SU-DHL-6 (cell line): ENCODE data around the gene DLG3.

Source experiments
- H2AFZ ChIP-seq: fragments of 200-600 bp; sonication (generic); 2 replicates; pipeline ENCODE4 v1.6.1; 2014; ENCODE audit warnings: low read depth, mild to moderate bottlenecking, moderate library complexity, mixed read lengths, antibody characterized with exemption, low read length; ENCODE audit not compliant: severe bottlenecking
- H3F3A ChIP-seq: fragments of 200-600 bp; shearing (Covaris generic); 2 replicates; pipeline ENCODE4 v1.6.0; 2016; ENCODE audit warnings: antibody characterized with exemption, mild to moderate bottlenecking; ENCODE audit not compliant: insufficient read depth
- H3K27ac ChIP-seq: fragments of 200-600 bp; sonication (generic); 2 replicates; pipeline ENCODE4 v1.5.1; 2016; ENCODE audit warnings: low read depth, mild to moderate bottlenecking, low read length, moderate library complexity, mixed read lengths
- H3K27me3 ChIP-seq: fragments of 200-600 bp; sonication (generic), shearing (Covaris generic); 2 replicates; pipeline ENCODE4 v1.6.0; 2014; ENCODE audit warnings: mild to moderate bottlenecking, low read length
- H3K36me3 ChIP-seq: fragments of 200-600 bp; sonication (generic); 2 replicates; pipeline ENCODE4 v1.6.1; 2014; ENCODE audit warnings: mild to moderate bottlenecking, low read length, mixed read lengths
- H3K4me2 ChIP-seq: fragments of 300-600, 200-600 bp; shearing (Covaris generic), sonication (generic); 2 replicates; pipeline ENCODE4 v1.6.0; 2014; ENCODE audit warnings: low read length, low read depth, mild to moderate bottlenecking; ENCODE audit not compliant: poor library complexity, severe bottlenecking
- H3K4me3 ChIP-seq: fragments of 200-600 bp; sonication (generic); 2 replicates; pipeline ENCODE4 v1.5.1; 2014; ENCODE audit warnings: antibody characterized with exemption, low read length, mild to moderate bottlenecking, mixed read lengths; ENCODE audit not compliant: insufficient read depth, poor library complexity, severe bottlenecking
- H3K79me2 ChIP-seq: fragments of 200-600 bp; sonication (generic); 2 replicates; pipeline ENCODE4 v1.6.1; 2014; ENCODE audit warnings: mild to moderate bottlenecking, low read length, moderate library complexity; ENCODE audit not compliant: insufficient read depth
- H3K9ac ChIP-seq: fragments of 200-600 bp; sonication (generic); 2 replicates; pipeline ENCODE4 v1.7.0; 2014; ENCODE audit warnings: mild to moderate bottlenecking, low read length
- H3K9me2 ChIP-seq: fragments of 200-600 bp; sonication (generic); replicated peaks from 2 replicates; pipeline ENCODE4 v1.6.1; 2014; ENCODE audit warnings: low read length; ENCODE audit not compliant: insufficient read depth
- H3K9me3 ChIP-seq: fragments of 200-600 bp; sonication (generic); 2 replicates; pipeline ENCODE4 v1.6.1; 2014; ENCODE audit warnings: low read length, mixed read lengths; ENCODE audit not compliant: insufficient read depth
- H4K20me1 ChIP-seq: fragments of 200-600 bp; sonication (generic); 2 replicates; pipeline ENCODE4 v1.6.1; 2014; ENCODE audit warnings: low read depth, mild to moderate bottlenecking, antibody characterized with exemption, low read length, moderate library complexity, mixed read lengths
- EZH2phosphoT487 ChIP-seq: fragments of 200-600 bp; sonication (generic), shearing (Covaris generic); conservative IDR thresholded peaks from 2 replicates; pipeline ENCODE4 v1.6.1; 2018; ENCODE audit warnings: mild to moderate bottlenecking, antibody characterized with exemption, low read length, moderate library complexity, mixed read lengths
- TF ChIP-seq, protein P1 (sequence below): fragments of 200-600 bp; sonication (generic); IDR thresholded peaks from one replicate; pipeline ENCODE4 v1.5.1; 2017; ENCODE audit warnings: antibody characterized with exemption, mild to moderate bottlenecking, low read length, moderate library complexity; ENCODE audit not compliant: insufficient read depth, poor library complexity, severe bottlenecking

The DLG3 gene

DNA sequence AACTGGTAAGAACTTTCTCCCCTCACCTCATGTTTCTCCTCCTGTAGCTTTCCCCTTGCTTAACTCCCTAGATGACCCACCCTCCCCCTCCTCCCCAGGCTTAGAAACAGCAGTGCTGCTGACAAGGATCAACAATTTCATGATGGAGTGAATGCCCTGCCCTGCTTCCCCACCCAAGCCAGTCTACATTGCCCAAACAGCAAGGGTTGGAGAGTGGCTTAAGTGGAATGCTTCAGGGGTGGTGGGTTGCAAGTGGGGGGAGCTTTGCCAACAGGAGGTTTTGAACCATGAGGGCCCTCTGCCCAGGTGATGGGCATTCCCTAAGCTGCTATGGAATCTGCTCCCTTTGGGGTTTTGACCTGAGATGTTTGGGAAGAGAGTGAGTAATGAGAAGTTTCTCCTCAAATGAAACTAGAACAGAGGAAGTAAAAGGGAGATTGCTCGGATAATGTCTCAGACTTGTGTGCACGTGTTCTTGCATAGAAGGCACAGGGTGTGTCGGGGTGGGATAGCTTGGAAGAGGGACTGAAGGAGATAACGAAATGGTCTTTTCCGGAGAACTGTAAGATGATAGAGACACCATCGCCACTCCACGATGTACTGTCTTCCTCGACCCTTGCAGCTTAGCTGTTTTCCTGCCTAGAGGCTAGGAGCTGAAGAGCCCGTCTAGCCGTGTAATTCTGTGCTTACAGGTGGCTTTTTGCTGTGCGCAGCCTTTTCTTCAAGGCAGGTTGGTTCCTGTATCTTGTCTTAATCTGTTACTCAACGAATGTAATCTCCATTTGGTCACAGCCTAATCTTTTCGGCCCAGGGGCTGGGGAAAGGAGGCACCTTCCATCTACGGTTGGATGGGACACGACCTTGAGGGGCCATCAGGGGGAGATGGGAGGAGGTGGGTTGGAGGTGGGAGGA, 11.4 kb upstream of the DLG3 start:
- Histone ChIP-seq H3F3A (0 out of 2 replicates have a peak, but pooled peaks cover 6% of the 10 kb centered on the region), H3K9me2 (no peaks in the 10 kb centered on the region), H3K9me3 (no peaks in the 10 kb centered on the region), H2AFZ (peak overlapping the region; percentile 55), H3K4me2 (peak overlapping the region; percentile 94), H3K4me3 (peak overlapping the region; percentile 44), H3K27me3 (no peaks in the 10 kb centered on the region), H3K27ac (no peak overlapping the region), H3K79me2 (no peaks in the 10 kb centered on the region), H3K9ac (peak overlapping the region; percentile 70; the same call in 1 of the 2 replicates), H4K20me1 (no peaks in the 10 kb centered on the region), H3K36me3 (no peaks in the 10 kb centered on the region)
- TF ChIP-seq EZH2phosphoT487 = no peak
- TF ChIP-seq, protein P1, sequence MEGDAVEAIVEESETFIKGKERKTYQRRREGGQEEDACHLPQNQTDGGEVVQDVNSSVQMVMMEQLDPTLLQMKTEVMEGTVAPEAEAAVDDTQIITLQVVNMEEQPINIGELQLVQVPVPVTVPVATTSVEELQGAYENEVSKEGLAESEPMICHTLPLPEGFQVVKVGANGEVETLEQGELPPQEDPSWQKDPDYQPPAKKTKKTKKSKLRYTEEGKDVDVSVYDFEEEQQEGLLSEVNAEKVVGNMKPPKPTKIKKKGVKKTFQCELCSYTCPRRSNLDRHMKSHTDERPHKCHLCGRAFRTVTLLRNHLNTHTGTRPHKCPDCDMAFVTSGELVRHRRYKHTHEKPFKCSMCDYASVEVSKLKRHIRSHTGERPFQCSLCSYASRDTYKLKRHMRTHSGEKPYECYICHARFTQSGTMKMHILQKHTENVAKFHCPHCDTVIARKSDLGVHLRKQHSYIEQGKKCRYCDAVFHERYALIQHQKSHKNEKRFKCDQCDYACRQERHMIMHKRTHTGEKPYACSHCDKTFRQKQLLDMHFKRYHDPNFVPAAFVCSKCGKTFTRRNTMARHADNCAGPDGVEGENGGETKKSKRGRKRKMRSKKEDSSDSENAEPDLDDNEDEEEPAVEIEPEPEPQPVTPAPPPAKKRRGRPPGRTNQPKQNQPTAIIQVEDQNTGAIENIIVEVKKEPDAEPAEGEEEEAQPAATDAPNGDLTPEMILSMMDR = no peak

DNA sequence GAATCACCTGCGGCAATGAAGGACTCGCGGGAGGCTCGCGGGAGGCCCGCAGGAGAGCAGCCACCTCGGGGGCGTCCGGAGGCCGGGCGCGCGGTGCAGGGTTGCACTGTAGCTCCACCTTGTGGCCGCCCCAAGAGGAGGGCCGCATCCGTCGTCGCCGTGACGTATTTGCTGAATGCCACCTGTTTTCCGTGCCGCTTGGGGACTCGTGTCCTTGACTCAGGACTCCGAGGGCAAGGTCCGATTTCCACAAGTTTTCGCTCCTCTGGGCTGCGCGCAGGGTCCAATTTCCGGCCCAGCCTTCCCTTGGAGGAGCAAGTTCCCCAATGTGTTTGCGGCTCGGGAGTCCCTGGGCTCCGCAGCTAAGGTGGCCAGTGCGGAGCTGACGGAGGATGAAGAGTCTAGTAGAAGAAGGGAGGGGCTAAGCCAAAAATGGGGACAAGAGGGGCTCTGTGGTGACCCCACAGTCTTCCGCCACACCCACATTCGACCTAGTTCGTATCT, 10.7 kb upstream of the DLG3 start:
- no peak overlapping the region for H3K27ac ChIP-seq
- peak overlapping the region; percentile 90 for H2AFZ ChIP-seq
- H3K27me3 ChIP-seq = no peaks in the 10 kb centered on the region
- peak overlapping the region; percentile 71 for H3K4me3 ChIP-seq
- H3K9me3 ChIP-seq = no peaks in the 10 kb centered on the region
- H3K9me2 ChIP-seq = no peaks in the 10 kb centered on the region
- TF ChIP-seq EZH2phosphoT487 = no peak
- TF ChIP-seq, protein P1 = peak; percentile 22
- H3K4me2 ChIP-seq = peak overlapping the region; percentile 94
- H3K79me2 ChIP-seq = no peaks in the 10 kb centered on the region
- 0 out of 2 replicates have a peak, but pooled peaks cover 6% of the 10 kb centered on the region for H3F3A ChIP-seq
- H3K36me3 ChIP-seq = no peaks in the 10 kb centered on the region
- H4K20me1 ChIP-seq = no peaks in the 10 kb centered on the region
- H3K9ac ChIP-seq = peak overlapping the region; percentile 70

DNA sequence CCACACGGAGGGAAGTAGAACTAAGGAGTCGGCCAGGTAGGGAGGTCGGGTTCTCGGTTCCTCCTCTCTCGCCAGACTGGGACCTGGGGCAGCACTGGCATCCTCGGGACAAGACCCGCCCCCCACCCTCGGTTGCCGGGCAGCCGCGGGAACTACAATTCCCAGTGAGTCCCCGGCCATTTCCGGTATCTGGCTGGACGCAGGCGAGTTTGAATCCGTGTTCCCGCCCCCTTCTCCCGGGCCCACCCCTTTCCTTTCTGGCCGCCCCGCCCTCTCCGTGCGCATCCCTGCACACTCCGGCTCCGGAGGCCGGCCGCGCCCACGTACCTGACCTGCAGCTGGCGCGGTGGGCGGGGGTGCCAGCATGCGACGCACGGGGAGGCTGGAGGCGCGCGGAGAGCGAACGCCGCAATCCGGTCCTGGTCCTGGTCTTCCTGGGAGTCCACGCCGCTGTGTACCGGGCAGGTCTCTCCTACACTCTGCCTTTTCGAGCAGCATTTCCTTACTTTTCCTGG, 10.2 kb upstream of the DLG3 start:
- H3K9ac ChIP-seq = peak overlapping the region; percentile 70
- no peaks in the 10 kb centered on the region for H3K9me2 ChIP-seq
- no peak overlapping the region for H3K27ac ChIP-seq
- no peaks in the 10 kb centered on the region for H4K20me1 ChIP-seq
- no peaks in the 10 kb centered on the region for H3K36me3 ChIP-seq
- no peaks in the 10 kb centered on the region for H3K79me2 ChIP-seq
- H3F3A ChIP-seq = 0 out of 2 replicates have a peak, but pooled peaks cover 6% of the 10 kb centered on the region
- H3K4me2 ChIP-seq = peak overlapping the region; percentile 94
- H3K27me3 ChIP-seq = no peaks in the 10 kb centered on the region
- peak overlapping the region; percentile 90 for H2AFZ ChIP-seq
- TF ChIP-seq, protein P1 = no peak
- TF ChIP-seq EZH2phosphoT487 = no peak
- H3K9me3 ChIP-seq = no peaks in the 10 kb centered on the region
- peak overlapping the region; percentile 71 for H3K4me3 ChIP-seq
